T-helper 2 cell treated with Interferon-gamma antibody and Interleukin-4, amounts not matched to agents 100 ng/mL and 5 ng/mL, for 36 hours (primary cell): ENCODE measurements around the gene AQP9. TPM values are rescaled to one million over a fixed set of nuclear protein-coding genes. Genes with fewer than 3 reads are reported as not detected.
"Not testable (repeated sequence)": the region's sequence is repeated elsewhere in the genome, so short reads cannot be mapped to it uniquely, and the experiment has no call there.

Source experiments
- intact Hi-C: fragments of 100-400 bp; cut with micrococcal nuclease; formaldehyde crosslinking; loops from one replicate; pipeline ENCODE4 v1.15.1; 2023
- total RNA-seq: library from RNA; stranded (reverse); gene quantifications from 2 replicates; pipeline ENCODE4 v1.2.3, GENCODE V29; 2022

The AQP9 gene
- total RNA-seq, 1 donor from 2014 or later = not detected

DNA sequence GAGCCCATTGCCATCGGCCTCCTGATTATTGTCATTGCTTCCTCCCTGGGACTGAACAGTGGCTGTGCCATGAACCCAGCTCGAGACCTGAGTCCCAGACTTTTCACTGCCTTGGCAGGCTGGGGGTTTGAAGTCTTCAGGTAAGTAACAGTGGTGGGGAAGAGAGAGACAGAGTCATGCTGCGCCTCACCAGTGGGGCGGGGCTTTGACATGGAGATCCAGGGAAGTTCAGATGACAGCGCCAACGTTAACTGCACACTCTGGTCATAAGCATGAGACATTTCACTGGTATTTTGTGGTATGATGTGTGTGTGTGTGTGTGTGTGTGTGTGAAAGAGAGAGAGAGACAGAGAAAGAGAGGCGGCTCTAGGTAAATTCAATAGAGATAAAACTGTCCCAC, 41.0 kb downstream of the AQP9 start:
- intact Hi-C loops = no loop called here

DNA sequence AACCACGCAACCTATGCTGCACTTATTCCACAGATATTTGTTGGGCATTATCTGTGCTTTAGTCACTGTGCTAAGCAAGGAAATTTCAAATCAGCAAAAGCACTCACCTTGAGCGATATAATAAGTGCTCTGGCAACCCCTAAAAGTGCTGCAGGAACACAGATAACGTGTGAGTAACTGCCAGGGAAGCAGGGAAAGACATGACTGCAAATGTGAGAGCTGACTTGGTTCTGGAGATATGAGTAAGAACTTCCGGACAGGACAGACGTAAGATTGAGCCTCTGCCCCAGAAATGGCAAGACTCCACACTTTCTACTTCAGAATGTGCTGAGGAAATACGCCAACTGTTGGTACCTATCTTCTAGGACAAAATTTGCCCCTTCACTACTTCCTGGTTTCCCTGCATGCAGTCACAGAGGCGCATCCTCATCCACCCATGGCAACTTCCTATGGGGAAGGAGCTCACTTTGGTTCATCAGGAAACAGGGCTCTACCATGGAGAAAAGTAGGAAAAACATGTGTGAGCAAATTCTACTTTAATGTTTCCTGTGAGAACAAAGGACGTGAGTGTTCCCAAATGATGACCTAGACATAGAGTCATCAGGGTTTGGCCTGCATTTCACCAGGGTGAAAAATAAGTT, 41.7 kb downstream of the AQP9 start:
- intact Hi-C loops = loop anchor here (5.0 kb wide), 1 partner anchor 103 kb away; no protein-coding TSS in a partner anchor

DNA sequence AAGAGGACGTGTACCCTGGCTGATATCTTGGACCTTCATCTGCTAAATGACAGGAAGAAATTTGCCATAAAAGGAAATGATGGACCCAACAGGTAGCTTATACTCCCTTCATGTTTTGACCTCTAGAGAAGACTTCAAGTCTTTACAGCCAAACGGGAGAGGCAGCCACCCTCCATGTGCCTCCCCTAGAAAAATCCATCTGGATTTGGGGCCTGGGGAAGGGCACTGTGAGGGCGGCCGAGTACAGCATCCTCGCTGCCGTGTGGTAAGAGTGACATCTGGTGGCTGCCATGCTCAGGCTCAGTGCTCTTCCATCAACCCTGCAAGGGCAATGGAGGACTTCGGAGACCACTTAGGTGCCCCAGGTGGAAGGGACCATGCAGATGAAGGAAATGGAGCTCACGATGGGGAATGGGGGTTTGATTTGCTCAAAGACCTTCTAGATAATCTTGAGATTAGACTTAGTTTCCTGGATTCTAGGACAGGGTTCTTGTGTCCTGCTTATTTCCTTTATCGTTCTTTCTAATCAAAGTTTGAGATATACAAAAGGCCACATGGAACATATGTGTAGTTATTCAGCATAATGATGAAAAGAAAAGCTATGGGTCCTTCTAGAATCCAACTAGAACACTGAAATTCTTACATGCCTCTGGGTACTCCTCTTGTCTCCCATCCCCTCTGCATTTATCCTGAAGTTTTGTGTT, 44.4 kb downstream of the AQP9 start:
- intact Hi-C loops = loop anchor here (1.0 to 5.0 kb wide), 2 partner anchors 105 to 321 kb away; no protein-coding TSS in a partner anchor

DNA sequence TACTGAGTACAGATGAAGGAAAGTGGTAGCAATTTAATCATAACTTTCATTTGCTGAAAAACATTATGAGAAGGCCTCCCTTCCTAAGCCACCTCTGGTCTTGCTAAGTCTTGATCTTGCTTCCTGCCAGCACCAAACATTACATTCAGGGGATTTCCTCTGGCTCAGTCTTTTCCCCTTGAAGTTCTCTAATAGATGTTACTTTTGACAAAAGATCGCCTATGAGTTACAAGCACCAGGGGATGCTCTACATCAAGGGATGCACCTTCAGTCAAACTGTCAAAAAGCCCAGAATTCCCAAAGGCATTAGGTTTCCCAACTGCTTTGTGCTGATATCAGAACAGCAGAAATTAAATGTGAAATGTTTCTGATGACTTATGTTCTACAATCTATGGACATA, 47.3 kb downstream of the AQP9 start:
- intact Hi-C loops = no loop called here

DNA sequence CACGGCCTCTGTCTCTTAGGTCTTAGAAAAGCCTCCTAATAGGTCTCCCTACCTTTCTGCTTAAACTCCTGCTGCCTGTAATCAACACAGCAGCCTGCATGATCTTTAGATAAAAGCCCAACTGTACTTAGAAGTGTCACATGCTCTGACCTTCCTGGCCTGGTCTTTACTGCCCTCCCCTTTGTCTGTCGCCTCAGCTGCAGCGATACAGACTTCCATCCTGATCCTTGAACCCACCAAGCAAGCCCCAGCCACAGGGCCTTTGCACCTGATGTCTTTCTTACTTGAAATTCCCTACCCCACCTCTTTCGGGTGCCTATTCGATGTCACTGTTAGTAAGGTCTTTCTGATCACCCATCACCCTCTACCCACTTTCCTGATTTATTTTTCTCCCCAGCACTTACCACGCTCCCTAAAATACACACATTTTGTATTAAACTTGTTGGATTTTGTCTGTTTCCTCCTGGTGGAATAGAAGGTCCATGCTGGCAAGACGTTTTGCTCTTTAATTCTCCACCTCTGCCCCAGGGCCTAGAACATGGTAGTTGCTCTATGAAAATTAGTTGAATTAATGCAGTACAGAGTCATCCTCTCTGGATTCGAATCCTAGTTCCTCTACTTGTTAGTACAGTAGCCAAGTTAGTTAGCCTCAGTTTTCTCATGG, 51.1 kb downstream of the AQP9 start:
- intact Hi-C loops = no loop called here

DNA sequence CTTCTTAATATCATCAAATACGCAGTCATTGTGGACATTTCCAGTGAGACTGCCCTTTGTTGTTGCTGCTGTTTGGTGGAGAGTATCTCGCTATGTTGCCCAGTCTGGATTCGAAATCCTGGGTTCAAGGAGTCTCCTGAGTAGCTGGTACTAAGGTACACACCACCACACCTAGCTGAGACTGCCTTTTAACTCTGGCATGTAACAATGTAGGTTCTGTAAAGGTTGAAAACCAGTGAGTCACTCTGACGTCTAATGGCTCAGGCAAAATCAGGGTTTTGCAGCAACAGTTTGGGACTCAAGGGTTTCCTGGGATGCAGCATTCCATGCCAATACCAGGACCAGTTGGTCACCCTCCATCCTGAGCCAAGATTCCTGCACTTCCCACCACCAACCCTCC, 52.2 kb downstream of the AQP9 start:
- intact Hi-C loops = no loop called here

DNA sequence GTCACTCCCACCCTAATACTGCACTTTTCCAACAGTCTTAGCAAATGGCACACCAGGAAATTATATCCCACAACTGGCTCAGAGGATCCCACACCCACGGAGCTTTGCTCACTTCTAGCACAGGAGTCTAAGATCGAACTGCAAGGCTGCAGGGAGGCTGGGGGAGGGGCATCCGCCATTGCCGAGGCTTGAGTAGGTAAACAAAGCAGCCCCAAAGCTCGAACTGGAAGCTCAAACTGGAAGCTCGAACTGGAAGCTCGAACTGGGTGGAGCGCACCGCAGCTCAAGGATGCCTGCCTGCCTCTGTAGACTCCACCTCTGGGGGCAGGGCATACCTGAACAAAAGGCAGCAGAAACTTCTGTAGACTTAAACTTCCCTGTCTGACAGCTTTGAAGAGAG, 55.5 kb downstream of the AQP9 start:
- intact Hi-C loops = not testable (repeated sequence)

DNA sequence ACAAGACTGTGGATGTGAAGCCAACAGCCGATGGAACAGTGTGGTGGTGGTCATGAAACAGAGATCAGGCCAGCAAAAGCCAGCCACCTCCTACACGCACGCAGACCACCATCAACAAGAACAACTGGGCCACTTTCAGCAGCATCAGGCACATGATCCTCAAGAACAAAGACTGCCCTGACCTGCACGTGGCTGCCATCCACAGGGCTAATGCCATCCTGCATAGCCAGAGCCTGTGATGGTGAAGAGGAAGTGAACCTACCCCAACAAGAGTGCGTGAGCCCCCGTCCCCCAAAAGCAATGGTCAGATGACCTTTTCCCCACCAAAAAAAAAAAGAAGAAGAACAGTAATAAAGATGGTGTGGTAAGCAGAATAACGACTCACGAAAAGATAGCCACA, 62.6 kb downstream of the AQP9 start:
- intact Hi-C loops = no loop called here

DNA sequence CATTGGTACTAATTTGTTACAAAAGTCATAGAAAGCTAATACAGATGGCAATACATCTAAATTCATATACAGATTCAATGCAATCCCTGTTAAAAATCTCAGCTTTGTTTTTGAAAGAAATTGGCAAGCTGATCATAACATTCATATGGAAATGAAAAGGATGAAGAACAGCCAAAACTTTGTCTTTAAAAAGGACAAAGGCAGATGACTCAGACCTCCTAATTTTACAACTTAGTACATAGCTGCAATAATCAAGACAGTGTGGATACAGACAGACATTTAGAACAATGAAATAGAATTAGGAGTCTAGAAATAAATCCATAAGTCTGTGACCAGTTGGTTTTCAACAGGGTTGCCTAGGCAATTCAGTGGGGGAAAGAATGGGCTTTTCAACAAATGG, 63.3 kb downstream of the AQP9 start:
- intact Hi-C loops = no loop called here

DNA sequence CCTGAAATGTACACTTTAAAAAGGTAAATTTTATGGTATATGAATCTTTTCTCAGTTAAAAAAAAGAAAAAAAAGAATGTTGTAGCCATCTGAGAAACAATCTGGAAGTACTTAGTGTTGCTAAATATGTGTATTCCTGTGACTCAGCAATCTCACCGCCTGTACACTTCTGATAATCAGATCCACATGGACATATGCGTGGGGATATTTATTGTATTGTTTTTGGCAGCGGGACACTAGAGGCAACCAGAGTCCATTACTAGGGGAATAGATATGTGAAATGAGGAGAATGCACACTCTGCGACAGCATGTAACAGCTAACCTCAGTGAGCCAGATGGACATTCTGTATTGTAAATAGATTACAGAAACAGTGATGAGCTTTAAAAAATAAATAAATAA, 65.4 kb downstream of the AQP9 start:
- intact Hi-C loops = no loop called here

DNA sequence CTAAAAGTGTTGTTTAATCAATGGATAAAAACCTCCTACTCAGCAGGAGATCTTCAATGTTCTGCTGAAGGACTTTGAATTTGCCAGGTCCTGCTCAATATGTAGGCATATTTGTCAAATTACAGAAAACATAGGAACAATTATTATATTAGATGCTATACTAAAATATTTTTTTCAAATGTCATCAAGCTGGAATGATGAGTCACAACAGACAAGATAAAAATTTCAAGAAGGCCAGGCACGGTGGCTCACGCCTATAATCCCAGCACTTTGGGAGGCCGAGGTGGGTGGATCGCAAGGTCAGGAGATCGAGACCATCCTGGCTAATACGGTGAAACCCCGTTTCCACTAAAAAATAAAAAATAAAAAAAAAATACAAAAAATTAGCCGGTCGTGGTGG, 68.0 kb downstream of the AQP9 start:
- intact Hi-C loops = no loop called here

DNA sequence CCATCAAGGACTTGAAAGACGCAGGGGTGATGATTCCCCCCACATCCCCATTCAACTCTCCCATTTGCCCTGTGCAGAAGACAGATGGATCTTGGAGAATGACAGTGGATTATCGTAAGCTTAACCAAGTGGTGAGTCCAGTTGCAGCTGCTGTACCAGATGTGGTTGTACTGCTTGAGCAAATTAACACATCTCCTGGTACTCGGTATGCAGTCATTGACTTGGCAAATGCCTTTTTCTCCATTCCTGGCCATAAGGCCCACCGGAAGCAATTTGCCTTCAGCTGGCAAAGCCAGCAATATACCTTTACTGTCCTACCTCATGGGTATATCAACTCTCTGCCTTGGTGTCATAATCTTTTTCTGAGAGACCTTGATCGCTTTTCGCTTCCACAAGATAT, 70.0 kb downstream of the AQP9 start:
- intact Hi-C loops = not testable (repeated sequence)

DNA sequence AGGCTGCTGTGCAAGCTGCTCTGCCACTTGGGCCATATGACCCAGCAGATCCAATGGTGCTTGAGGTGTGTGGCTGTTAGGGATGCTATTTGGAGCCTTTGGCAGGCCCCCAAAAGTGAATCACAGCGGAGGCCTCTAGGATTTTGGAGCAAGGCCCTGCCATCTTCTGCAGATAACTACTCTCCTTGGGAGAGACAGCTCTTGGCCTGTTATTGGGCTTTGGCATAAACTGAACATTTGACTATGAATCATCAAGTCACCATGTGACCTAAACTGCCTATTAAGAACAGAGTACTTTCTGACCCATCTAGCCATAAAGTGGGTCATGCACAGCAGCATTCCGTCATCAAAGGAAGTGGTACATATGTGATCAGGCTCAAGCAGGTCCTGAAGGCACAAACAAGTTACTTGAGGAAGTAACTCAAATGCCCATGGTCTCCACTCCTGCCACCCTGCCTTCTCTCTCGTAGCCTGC, 70.9 kb downstream of the AQP9 start:
- intact Hi-C loops = not testable (repeated sequence)

DNA sequence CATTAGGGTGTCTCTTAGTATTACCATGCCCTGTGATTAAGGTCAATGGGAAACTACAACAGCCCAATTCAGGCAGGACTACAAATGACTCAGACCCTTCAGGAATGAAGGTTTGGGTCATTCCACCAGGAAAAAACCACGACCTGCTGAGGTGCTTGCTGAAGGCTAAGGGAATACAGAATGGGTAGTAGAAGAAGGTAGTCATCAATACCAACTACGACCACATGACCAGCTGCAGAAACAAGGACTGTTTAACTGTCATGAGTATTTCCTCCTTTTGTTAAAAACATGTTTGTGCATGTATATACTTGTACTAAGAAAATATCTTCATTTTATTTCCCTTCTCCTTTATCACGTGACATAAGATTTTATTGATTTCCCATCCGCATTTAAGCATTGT, 71.8 kb downstream of the AQP9 start:
- intact Hi-C loops = not testable (repeated sequence)

DNA sequence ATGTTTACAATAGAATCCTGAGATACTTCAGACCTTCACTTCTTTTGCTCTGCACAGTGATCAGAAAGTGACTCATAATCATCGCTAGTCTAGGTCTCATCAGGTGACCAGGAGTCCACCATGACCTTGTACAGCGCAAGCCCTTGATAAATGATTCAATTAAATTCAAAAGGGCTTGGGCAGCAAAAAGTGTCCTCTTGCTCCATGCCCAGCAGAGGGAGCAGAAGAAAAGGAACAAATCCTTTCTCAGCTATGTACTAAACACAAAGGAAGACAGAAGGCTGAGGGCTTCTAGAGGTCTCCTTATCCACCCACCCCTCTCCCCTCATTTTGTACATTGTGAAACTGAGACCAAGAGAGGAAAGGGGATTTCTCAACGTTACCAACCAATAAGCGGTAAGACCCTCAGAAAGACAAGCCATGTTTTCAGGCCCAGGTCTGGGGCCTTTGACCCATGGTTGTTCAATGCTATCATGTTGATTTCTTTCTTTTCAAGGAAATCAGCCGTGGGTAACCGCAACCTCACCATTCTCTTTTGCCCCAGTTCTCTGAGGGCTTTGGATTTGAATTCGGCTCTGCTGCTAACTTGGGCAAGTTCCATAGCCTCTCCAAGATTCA, 74.8 kb downstream of the AQP9 start:
- intact Hi-C loops = no loop called here

DNA sequence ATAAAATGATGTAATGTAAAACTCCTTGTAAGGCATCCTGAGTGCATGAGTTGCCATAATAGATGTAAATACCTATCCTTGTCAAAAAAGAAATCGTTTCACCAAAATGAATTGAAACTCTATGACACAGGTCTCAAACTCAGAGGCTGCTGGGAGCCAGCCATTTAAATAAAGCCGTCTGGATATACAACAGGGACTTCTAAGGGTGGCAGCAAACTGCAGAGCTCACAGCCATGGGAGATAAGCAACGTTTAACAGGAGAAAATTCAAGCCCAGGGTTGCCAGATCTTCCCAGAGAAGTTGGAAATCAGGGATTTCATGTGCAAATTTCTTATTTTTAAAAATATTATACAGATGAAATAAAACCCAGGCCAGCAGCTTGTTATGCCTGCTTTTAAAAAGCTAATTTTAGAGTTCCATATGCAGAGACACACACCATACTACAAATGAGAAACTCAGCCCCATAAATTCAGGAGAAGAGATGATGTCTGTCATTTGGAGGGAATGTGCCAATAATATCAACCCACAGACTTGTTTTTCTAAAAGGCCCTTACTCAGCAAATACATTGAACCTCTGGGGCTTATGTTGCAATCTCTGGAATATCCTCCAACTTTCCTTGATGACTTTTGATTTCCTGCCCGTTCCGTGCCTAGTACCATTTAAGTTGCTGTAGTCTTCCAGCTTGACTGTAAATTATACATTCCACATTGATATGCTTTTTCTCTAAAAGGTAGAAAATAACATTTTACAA, 75.6 kb downstream of the AQP9 start:
- intact Hi-C loops = no loop called here

DNA sequence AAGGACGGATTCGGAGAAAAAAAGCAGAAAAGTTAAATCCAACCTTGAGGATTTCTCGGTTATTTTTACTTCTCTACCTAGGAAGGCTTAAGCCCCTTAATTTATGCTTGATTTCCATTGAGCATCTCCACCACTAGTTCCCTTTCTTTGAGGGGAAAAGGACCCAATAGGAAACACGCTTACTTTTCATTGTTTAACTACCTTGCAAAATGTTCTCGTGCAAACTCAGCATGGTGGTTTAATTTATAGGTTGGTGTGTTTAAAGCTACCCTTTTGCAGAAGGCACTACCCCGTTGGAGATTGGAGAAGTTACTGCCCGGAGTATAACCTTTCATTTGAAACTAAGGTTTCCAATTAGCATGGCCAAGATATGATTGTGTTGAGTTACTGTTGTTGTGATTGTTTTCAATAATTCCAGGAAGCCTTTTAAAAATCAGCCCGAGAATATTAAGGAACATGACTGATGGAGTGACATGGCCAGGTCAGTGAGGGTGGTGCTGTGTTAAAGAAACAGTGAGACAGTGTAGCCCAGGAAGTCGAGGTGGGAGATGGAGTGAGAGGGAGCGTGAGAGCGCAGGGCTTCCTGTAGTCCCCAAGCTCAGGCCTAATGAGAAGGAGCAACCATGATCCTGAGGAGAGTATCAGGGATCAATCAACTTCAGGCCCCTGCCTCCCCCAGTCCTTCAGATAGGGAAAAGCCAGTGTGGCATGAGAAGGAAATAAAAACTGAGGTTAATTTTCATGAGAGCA, 76.6 kb downstream of the AQP9 start:
- intact Hi-C loops = no loop called here

DNA sequence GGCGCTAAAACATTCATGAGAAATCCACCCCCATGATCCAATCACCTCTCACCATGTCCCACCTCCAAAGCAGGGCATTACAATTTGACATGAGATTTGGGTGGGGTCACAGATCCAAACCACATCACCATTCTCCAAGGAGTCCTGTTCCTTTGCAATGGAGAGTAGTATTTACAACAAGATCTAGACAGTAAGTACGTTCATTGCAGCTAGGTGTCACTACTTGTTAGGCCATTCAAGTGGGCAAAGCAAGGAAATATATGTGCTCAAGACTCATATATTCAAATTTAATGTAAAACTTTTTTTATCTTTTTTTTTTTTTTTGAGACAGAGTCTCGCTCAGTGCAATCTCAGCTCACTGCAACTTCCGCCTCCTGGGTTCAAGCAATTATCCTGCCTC, 79.3 kb downstream of the AQP9 start:
- intact Hi-C loops = no loop called here

DNA sequence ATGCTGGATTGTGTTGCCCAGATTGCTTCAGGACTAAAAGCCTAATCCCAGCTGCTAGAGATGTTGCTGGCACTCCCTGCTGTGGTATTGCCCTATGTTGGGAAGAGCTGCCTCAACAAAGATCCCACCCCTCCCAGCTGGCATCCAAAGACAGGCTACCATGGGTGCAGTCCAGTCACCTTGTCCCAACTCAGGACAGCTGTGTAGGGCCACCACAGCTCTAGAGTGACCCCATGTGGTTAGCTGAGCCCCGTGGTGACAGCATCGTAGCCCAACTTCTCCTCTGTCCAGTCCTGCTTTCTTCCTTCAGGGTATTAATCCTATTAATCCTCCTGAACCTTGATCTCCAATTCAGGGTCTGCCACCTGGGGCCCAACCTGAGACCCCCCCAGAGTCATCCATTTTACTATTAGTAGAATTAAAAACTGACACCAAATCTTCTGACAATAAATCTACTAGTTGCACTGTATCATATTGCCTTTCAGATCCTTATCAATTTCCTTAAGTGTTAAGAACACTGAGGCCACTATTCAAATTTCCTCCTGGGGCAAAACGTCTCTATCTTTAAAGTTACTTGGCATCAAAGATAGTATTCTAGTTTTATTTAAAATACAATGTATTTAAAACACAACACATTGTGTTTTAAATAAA, 83.5 kb downstream of the AQP9 start:
- intact Hi-C loops = loop anchor here (10.0 kb wide), 1 partner anchor 733 kb away; no protein-coding TSS in a partner anchor

DNA sequence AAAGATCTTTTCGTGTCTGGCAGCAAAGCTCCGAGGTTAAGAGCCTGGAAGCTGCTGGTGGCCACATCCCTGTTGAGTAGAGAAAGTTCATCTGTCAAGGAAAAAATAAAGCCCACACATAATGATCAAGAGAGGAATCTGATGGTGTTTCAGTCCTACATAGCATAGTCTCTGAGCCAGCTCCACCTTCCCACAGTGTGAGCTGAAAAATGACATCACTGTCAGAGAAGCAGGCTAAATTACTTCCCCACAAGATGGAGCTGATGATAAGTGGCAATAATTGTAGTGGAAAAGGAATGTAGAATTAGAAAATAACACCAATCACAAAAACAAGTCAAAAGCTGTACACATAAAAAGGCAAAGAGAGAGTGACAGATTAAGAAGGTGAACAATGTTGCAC, 84.5 kb downstream of the AQP9 start:
- intact Hi-C loops = loop anchor here (10.0 kb wide), 1 partner anchor 732 kb away; no protein-coding TSS in a partner anchor
